ENCODE results near the gene IPP. TPM values are rescaled to one million over a fixed set of nuclear protein-coding genes. Genes with fewer than 3 reads are reported as not detected.

IPP gene
- total and polyA plus RNA-seq, 10 donors, result 0.96 to 13.4 (median 9.9) TPM

GRCh38 chr1:45686288-45687013, 64.0 kb downstream of the IPP start, which contains the start of gene GPBP1L1:
Gene GPBP1L1 (minus strand): TSS chr1:45686533. CDS start chr1:45659087, 27,446 bp downstream.
- Histone ChIP-seq H3K27ac (peak within 1 kb of the TSS; percentile 93 to 100 (median 98)), H3K36me3 (peaks cover 0 to 12% (median 3%) of the 10 kb centered on the region in 6 donors), H3K4me1 (peaks cover 45 to 79% (median 62%) of the 10 kb centered on the region in 6 donors), H3K9me3 (no peaks in the 10 kb centered on the region), H3K27me3 (replicated peaks in 1 of 7) (no peaks in the 10 kb centered on the region), H3K4me3 (peak within 1 kb of the TSS; percentile 79 to 97 (median 94))
- 0 to 1% (median 0%) methylated on average over 29 to 52 of the region's 52 CpGs for WGBS, 5 donors
- DNase-seq, result peak; percentile 100
- TF ChIP-seq POLR2A (IDR thresholded peaks at IDR 0.05), result peak in 1 of 3 donors; percentile 33
- peak; percentile 85 to 91 (median 88) for TF ChIP-seq POLR2AphosphoS5 (IDR thresholded peaks at IDR 0.05)
- peak in 3 of 11 experiments; percentile 1 to 28 (median 25) for TF ChIP-seq CTCF (IDR thresholded peaks at IDR 0.05 in 8 of 11, conservative IDR thresholded peaks at IDR 0.05 in 3 of 11)
- intact Hi-C loops (cut with DNase I; ENCODE audit: low total_unique reads), result no loop called here

GRCh38 chr1:45686015-45686287, 64.5 kb downstream of the IPP start:
- H3K4me1 ChIP-seq, result peaks cover 47 to 80% (median 67%) of the 10 kb centered on the region in 6 donors
- 0 to 1% (median 0%) methylated on average over 23 to 27 of the region's 27 CpGs for WGBS, 5 donors

GRCh38 chr1:45685308-45686014, 65.0 kb downstream of the IPP start:
- H3K27ac ChIP-seq, result peak overlapping the region; percentile 93 to 100 (median 98)
- H3K27me3 ChIP-seq (replicated peaks in 1 of 7), result no peaks in the 10 kb centered on the region
- no peak for DNase-seq
- H3K9me3 ChIP-seq, result no peaks in the 10 kb centered on the region
- peaks cover 0 to 5% (median 0%) of the 10 kb centered on the region in 6 donors for H3K36me3 ChIP-seq
- peaks cover 52 to 82% (median 72%) of the 10 kb centered on the region in 6 donors for H3K4me1 ChIP-seq
- intact Hi-C loops (cut with DNase I; ENCODE audit: low total_unique reads), result no loop called here
- WGBS, 5 donors, result 0 to 1% (median 1%) methylated on average over 13 of the region's 13 CpGs
- no peak for TF ChIP-seq POLR2AphosphoS5 (IDR thresholded peaks at IDR 0.05)
- peak overlapping the region; percentile 79 to 97 (median 94) for H3K4me3 ChIP-seq

More at GRCh38 chr1:45686015-45686287, 64.5 kb downstream of the IPP start:
- peak; percentile 94 for DNase-seq
- H3K4me3 ChIP-seq, result peak overlapping the region; percentile 79 to 97 (median 94)
- peak overlapping the region; percentile 93 to 100 (median 98) for H3K27ac ChIP-seq
- H3K27me3 ChIP-seq (replicated peaks in 1 of 7), result no peaks in the 10 kb centered on the region
- peaks cover 0 to 7% (median under 1%) of the 10 kb centered on the region in 6 donors for H3K36me3 ChIP-seq
- no peaks in the 10 kb centered on the region for H3K9me3 ChIP-seq
- intact Hi-C loops (cut with DNase I; ENCODE audit: low total_unique reads), result no loop called here
- TF ChIP-seq POLR2AphosphoS5 (IDR thresholded peaks at IDR 0.05) (no peak), CTCF (IDR thresholded peaks at IDR 0.05 in 8 of 11, conservative IDR thresholded peaks at IDR 0.05 in 3 of 11) (no peak), POLR2A (IDR thresholded peaks at IDR 0.05) (no peak)

- Histone ChIP-seq H3K4me3 (peak overlapping the region in 5 of 8 donors; percentile 79 to 96 (median 93)), H3K9me3 (no peaks in the 10 kb centered on the region), H3K27me3 (replicated peaks in 1 of 7) (no peaks in the 10 kb centered on the region), H3K4me1 (peaks cover 52 to 82% (median 73%) of the 10 kb centered on the region in 6 donors), H3K27ac (no peak overlapping the region), H3K36me3 (no peaks in the 10 kb centered on the region)
- intact Hi-C loops (cut with DNase I; ENCODE audit: low total_unique reads), result no loop called here
- DNase-seq, result no peak
- TF ChIP-seq POLR2A (IDR thresholded peaks at IDR 0.05) (no peak), POLR2AphosphoS5 (IDR thresholded peaks at IDR 0.05) (no peak), CTCF (IDR thresholded peaks at IDR 0.05 in 8 of 11, conservative IDR thresholded peaks at IDR 0.05 in 3 of 11) (no peak)
- 35 to 70% (median 55%) methylated on average over 2 of the region's 2 CpGs for WGBS, 5 donors
These were observed 66.1 kb downstream of the IPP start for GRCh38 chr1:45684402-45684801.
